Limb (tissue), 2 donors: Measurements from ENCODE around the gene VWA5A.
"Not testable (repeated sequence)": the region's sequence is repeated elsewhere in the genome, so short reads cannot be mapped to it uniquely, and the experiment has no call there.

ENCODE experiments used
- DNase-seq, 2 donors: peaks; one replicate each; pipeline ENCODE4 v3.0.0-alpha.2; 2016; ENCODE audit errors: extremely low spot score in 2 of 2

Gene VWA5A

DNA sequence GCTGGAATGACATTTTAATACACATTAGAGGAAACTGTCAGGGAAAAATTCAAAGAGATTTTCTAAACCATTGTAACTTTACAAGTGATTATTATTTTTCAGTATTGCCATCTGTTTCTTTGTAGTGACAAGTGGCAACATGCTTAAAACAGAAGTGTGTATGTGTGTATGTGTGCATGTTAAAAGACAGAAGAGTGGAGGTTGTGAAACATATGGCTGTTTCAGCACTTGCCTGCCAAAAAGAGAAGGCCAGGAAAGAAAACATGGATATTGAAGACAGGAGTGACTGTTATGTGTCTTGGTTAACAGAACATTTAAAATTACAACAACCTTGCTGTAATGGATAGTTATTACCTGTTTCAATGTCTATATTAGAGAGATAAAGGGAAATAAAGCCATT, 24.3 kb upstream of the VWA5A start:
- DNase-seq, result no peak

DNA sequence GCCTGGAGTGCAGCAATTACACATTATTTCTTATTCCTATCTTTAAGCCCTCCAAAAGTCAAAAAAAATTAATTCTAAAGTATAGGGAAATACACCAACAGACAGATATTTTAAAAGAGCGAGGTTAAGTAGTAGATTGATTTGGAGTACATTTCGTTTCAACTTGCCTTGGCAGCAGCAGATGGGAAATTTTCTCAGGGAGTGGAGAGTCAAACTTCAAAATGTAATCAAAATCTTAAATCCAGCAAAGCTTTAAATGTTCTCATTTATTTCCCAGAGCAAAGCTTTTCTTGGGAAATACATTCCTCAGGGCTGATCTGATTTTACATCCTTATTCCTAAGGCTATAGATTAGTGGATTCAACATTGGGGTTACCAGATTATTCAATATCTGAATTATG, 21.9 kb upstream of the VWA5A start:
- no peak for DNase-seq

DNA sequence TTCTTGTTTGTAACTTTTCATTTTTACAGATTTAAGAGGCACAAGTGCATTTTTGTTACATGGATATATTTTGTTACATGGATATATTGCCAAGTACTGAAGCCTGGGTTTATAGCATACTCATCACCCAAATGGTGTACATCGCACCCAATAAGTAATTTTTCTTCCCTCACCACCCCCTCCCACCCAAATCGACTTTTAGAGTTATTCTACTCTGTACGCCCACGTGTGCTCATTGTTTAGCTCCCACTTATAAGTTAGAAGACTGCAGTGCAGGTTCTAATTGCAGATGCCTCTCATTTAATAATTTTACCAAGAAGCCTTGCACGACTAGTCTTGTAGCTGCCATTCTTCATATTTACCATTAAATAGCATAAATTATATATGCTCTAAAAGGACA, 20.5 kb upstream of the VWA5A start:
- no peak for DNase-seq

DNA sequence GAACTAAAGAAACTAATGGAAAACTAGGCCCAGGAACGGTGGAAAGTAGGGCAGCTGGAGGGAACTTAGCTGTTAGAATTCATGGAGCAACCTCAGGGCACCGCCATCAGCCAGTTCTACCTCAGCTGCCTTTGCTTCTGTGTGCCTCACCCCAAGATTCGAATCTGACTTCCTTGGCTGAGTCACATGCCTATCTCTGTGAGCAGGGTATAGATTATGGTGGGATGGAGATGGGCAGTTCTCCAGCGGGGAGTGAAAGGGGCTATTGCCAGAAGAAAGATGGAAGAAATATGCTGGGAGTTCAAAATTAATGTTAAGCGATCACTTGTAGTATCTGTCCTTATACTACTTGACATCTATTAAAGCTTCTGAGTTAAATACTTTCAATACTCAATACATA, 18.9 kb upstream of the VWA5A start:
- DNase-seq, result no peak

GRCh38 chr11:124098141-124098540, 17.1 kb upstream of the VWA5A start:
- no peak for DNase-seq

DNA sequence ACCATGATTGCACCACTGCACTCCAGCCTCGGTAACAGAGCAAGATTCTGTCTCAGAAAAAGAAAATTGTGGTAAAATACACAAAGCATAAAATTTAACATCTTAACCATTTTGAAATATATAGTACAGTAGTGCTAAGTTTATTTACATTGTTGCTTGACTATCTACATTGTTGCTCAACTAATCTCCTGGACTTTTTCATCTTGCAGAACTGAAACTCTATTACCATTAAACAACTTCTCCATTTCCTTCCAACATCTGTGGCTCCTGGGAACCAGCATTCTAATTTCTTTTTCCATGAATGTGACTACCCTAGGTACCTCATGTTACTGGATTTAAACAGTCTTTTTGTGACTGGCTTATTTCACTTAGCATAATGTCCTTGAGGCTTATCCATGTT, 13.5 kb upstream of the VWA5A start:
- DNase-seq, result no peak

DNA sequence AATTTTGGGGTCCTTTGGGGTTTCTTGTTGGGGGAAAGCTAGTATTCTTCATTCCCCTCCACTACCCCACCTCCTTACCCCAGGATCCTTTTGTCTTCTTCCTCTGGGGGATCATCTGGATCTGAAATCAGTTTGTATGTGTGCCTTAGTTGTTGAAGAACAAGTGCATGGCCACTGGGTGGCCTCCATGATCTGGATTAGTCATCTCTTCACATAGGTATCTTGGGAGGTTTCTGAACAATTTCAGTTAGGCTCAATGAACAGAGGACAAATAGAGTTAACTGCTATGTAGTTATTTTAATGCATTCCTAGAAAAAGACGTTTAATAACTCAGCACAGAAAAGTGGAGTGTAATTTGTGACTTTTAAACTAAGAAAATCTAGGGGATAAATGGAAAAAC, 7.1 kb upstream of the VWA5A start:
- no peak for DNase-seq

GRCh38 chr11:124109377-124109776, 5.9 kb upstream of the VWA5A start:
- DNase-seq, result no peak

- DNase-seq, result no peak
Observed at GRCh38 chr11:124110201-124110600, 5.0 kb upstream of the VWA5A start.

DNA sequence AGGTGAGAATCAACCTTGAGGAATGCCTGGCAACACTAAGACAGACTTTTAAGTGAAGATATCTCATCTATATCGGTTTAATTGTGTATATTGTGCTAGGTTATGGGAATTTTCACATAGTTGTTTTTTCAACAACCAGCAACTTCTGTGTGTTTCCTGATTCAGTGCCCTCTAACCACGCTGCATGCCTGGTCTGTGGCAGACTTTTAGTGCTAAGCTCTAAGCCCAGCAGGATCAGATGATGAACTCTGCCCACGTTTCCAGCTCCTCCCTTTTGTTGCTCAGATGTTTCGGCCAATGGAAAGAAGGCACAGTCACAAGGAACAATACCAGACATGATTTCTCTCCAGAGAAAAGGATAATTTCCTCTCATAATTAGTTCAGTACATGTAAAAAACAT, 1.4 kb upstream of the VWA5A start:
- DNase-seq, result no peak

- peak in 1 of 2 donors; percentile 52 for DNase-seq
Observed at GRCh38 chr11:124115782-124116616, 749 bp downstream of the VWA5A start.

GRCh38 chr11:124119103-124119502, 3.9 kb downstream of the VWA5A start:
- DNase-seq, result no peak

GRCh38 chr11:124120891-124121290, 5.6 kb downstream of the VWA5A start:
- no peak for DNase-seq

DNA sequence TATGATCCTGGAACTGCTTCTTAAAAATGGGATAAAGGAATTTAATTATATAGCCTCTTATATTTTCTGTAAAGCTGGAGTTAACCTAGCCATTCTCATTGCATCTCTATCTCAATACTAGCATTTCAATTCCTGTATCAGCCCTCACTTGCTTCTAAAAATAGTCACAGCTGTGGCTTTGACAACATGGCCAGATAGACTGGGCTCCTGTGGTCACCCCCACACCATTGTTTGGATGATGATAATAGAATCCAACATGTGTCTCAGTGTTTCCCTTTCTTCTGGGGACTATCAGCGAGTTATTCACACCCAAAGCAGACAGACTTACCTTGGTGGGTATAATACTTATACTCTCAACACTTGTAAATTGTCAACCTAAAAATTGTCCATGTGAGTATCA, 6.9 kb downstream of the VWA5A start:
- no peak for DNase-seq

- DNase-seq, result no peak
Observed at GRCh38 chr11:124123622-124124021, 8.4 kb downstream of the VWA5A start.

- not testable (repeated sequence) for DNase-seq
Observed at GRCh38 chr11:124127134-124127533, 11.9 kb downstream of the VWA5A start.

GRCh38 chr11:124143034-124143433, 27.8 kb downstream of the VWA5A start:
- DNase-seq, result no peak

GRCh38 chr11:124147951-124148350, 32.7 kb downstream of the VWA5A start:
- no peak for DNase-seq

GRCh38 chr11:124150684-124151083, 35.4 kb downstream of the VWA5A start:
- no peak for DNase-seq

DNA sequence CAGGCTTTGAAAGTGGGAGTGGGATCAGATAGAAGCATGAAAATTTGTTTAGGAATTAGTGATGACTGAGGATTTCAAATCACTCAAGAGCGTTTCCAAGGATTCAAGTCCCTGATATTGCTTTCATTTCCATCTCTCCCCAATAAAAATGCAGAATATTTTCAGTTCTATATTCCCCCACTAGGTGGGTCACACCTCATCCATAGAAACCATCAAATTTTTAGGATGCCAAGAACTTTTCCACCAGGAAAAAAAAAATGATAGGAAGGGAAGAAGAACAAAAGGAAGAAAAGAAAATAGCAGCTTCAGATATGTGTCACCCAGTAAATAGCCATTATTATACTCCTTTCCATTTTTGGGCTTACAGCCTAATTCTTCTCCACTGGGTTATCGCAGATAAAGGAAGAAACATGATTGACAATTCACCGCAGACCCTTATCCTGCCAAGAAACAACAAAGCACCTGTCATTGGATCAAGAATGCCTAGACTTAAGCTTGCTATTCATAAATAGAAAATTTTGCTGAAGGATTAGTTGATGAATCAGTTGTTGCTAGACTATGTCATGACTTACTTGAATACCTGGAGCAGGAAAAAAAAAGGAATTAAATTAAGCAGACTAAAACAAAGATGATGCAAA, 37.6 kb downstream of the VWA5A start:
- DNase-seq, result no peak

- peak in 1 of 2 donors; percentile 24 for DNase-seq
Observed at GRCh38 chr11:124153821-124154220, 38.6 kb downstream of the VWA5A start.

DNA sequence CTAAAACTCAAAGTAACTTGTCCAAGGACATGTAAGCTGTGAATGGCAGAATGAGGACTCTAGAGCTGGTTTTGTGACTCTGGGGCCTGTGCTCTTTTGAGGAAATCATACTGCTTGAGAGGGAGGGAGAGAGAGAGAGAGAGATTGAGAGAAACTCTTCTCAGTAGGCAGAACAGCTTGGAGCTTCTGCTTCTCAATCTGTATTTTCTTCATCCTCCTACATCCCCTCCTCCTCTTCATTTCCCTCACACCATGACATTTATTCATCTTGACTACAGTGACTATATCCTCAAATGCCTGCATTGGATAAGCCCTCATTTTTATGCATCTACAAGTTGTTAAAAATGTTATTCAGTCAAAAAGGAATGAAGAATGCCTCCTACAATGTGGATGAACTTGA, 44.2 kb downstream of the VWA5A start:
- DNase-seq, result no peak

GRCh38 chr11:124160986-124161385, 45.7 kb downstream of the VWA5A start:
- DNase-seq, result no peak
